CD8-positive, alpha-beta memory T cell (primary cell): ENCODE results near the gene FILIP1L. TPM values are rescaled to one million over a fixed set of nuclear protein-coding genes. Genes with fewer than 3 reads are reported as not detected.

Source experiments
- CTCF ChIA-PET: fragments of 350-600 bp; sonication (Branson Sonifier 250); formaldehyde crosslinking; loops from one replicate; lab custom pipeline; 2021; ENCODE audit warnings: antibody characterized with exemption; lab: Charles Lee
- POLR2A ChIA-PET: fragments of 350-600 bp; sonication (Branson Sonifier 250); formaldehyde crosslinking; loops from one replicate; lab custom pipeline; 2021; ENCODE audit warnings: antibody characterized with exemption; lab: Charles Lee
- DNase-seq, 5 donors: peaks; one replicate each; pipeline versions ENCODE4 v3.0.0 to v3.0.0-alpha.2; 2020 to 2022; ENCODE audit warnings: mixed read lengths in 1 of 5
- H3K27ac ChIP-seq: one replicate; pipeline ENCODE4 v1.7.0; 2013; ENCODE audit warnings: low read depth, mild to moderate bottlenecking, low read length, moderate library complexity
- H3K27me3 ChIP-seq: 2 replicates; pipeline ENCODE4 v1.7.0; 2013; ENCODE audit warnings: low read length, mild to moderate bottlenecking; ENCODE audit not compliant: insufficient read depth, poor library complexity, severe bottlenecking
- H3K36me3 ChIP-seq: 2 replicates; pipeline ENCODE4 v1.7.0; 2013; ENCODE audit warnings: mild to moderate bottlenecking, low read length, moderate library complexity; ENCODE audit not compliant: insufficient read depth
- H3K4me1 ChIP-seq: 2 replicates; pipeline ENCODE4 v1.7.0; 2013; ENCODE audit warnings: mild to moderate bottlenecking, low read length, moderate library complexity; ENCODE audit not compliant: insufficient read depth
- H3K4me3 ChIP-seq: 2 replicates; pipeline ENCODE4 v1.7.0; 2013; ENCODE audit warnings: mild to moderate bottlenecking, low read length
- H3K9me3 ChIP-seq: 2 replicates; pipeline ENCODE4 v1.7.0; 2013; ENCODE audit warnings: mild to moderate bottlenecking, low read length
- H3K27ac Mint-ChIP-seq, 8 donors: one replicate each; pipeline ENCODE4 v1.8.0; 2020 to 2021; ENCODE audit warnings: mixed read lengths in 8 of 8, mild to moderate bottlenecking in 6 of 8, inconsistent platforms in 3 of 8, moderate library complexity in 3 of 8
- H3K27me3 Mint-ChIP-seq, 2 donors: one replicate each; pipeline ENCODE4 v1.8.0; 2020 to 2021; ENCODE audit warnings: mixed read lengths in 2 of 2, mild to moderate bottlenecking in 1 of 2, moderate library complexity in 1 of 2
- H3K36me3 Mint-ChIP-seq, 3 donors: one replicate each; pipeline ENCODE4 v1.8.0; 2020 to 2021; ENCODE audit warnings: mixed read lengths in 3 of 3, inconsistent platforms in 1 of 3, mild to moderate bottlenecking in 1 of 3
- H3K4me1 Mint-ChIP-seq, 3 donors: one replicate each; pipeline ENCODE4 v1.8.0; 2020 to 2021; ENCODE audit warnings: mixed read lengths in 3 of 3, inconsistent platforms in 1 of 3, mild to moderate bottlenecking in 1 of 3
- H3K4me3 Mint-ChIP-seq, 7 donors: one replicate each; pipeline ENCODE4 v1.8.0; 2020 to 2021; ENCODE audit warnings: mixed read lengths in 7 of 7, mild to moderate bottlenecking in 6 of 7, moderate library complexity in 4 of 7, inconsistent platforms in 2 of 7
- H3K9me3 Mint-ChIP-seq, 5 donors: one replicate each; pipeline ENCODE4 v1.8.0; 2020 to 2022; ENCODE audit warnings: mixed read lengths in 5 of 5, mild to moderate bottlenecking in 3 of 5, moderate library complexity in 2 of 5, inconsistent platforms in 1 of 5
- polyA plus RNA-seq: library from polyadenylated mRNA; unstranded; fragments of 300-500 nt; fragmentation: Illumina TruSeq; gene quantifications from one replicate; pipeline ENCODE4 v1.2.3, GENCODE V29; 2021
- total RNA-seq, 2 experiments: library from RNA; stranded (reverse); gene quantifications; one replicate each; pipeline ENCODE4 v1.2.3, GENCODE V29; 2021

The FILIP1L gene
- total and polyA plus RNA-seq, 3 experiments from 2014 or later, result 0.12 to 0.27 (median 0.20) TPM

- Histone ChIP-seq H3K27ac (no peak overlapping the region), H3K27me3 (no peaks in the 10 kb centered on the region), H3K36me3 (peaks cover 4% of the 10 kb centered on the region), H3K4me3 (no peak overlapping the region), H3K9me3 (peaks cover 6% of the 10 kb centered on the region), H3K4me1 (no peaks in the 10 kb centered on the region)
- ChIA-PET POLR2A (no interaction called here), CTCF (no interaction called here)
- DNase-seq, result no peak
- H3K9me3 Mint-ChIP-seq, result peaks cover 10 to 28% (median 15%) of the 10 kb centered on the region in 5 donors
- H3K27ac Mint-ChIP-seq, result no peak overlapping the region
- peaks cover 0 to 1% (median 0%) of the 10 kb centered on the region in 3 donors for H3K4me1 Mint-ChIP-seq
- peaks cover 39 to 61% (median 58%) of the 10 kb centered on the region in 3 donors for H3K36me3 Mint-ChIP-seq
- no peaks in the 10 kb centered on the region for H3K27me3 Mint-ChIP-seq
- H3K4me3 Mint-ChIP-seq, result no peak overlapping the region
Observed at GRCh38 chr3:100154171-100154570, 39.9 kb upstream of the FILIP1L start.

GRCh38 chr3:100151024-100151707 lies 36.9 kb upstream of the FILIP1L start:
- no peaks in the 10 kb centered on the region for H3K4me1 ChIP-seq
- H3K27me3 ChIP-seq, result no peaks in the 10 kb centered on the region
- CTCF ChIA-PET, result no interaction called here
- H3K4me3 Mint-ChIP-seq, result no peak overlapping the region
- H3K36me3 ChIP-seq, result peaks cover 4% of the 10 kb centered on the region
- no peak overlapping the region for H3K27ac Mint-ChIP-seq
- POLR2A ChIA-PET, result no interaction called here
- H3K36me3 Mint-ChIP-seq, result peaks cover 38 to 56% (median 39%) of the 10 kb centered on the region in 3 donors
- no peak overlapping the region for H3K27ac ChIP-seq
- no peak for DNase-seq
- H3K4me1 Mint-ChIP-seq, result peaks cover 0 to 5% (median 2%) of the 10 kb centered on the region in 3 donors
- peaks cover 6% of the 10 kb centered on the region for H3K9me3 ChIP-seq
- H3K9me3 Mint-ChIP-seq, result peaks cover 7 to 14% (median 10%) of the 10 kb centered on the region in 5 donors
- H3K4me3 ChIP-seq, result no peak overlapping the region
- no peaks in the 10 kb centered on the region for H3K27me3 Mint-ChIP-seq

GRCh38 chr3:100150473-100150872 lies 36.2 kb upstream of the FILIP1L start:
- Mint-ChIP-seq H3K9me3 (peaks cover 3 to 10% (median 6%) of the 10 kb centered on the region in 5 donors), H3K27ac (peak overlapping the region in 1 of 8 donors; percentile 68), H3K27me3 (no peaks in the 10 kb centered on the region), H3K36me3 (peaks cover 34 to 53% (median 38%) of the 10 kb centered on the region in 3 donors), H3K4me1 (peaks cover 0 to 5% (median 2%) of the 10 kb centered on the region in 3 donors), H3K4me3 (no peak overlapping the region)
- Histone ChIP-seq H3K27ac (no peak overlapping the region), H3K27me3 (no peaks in the 10 kb centered on the region), H3K4me1 (no peaks in the 10 kb centered on the region), H3K36me3 (peaks cover 4% of the 10 kb centered on the region), H3K4me3 (no peak overlapping the region), H3K9me3 (peaks cover 6% of the 10 kb centered on the region)
- CTCF ChIA-PET, result interaction anchor here (1.1 kb wide), 1 partner anchor 10 kb away, joined by 3 read pairs; no protein-coding TSS in a partner anchor
- DNase-seq, result no peak
- POLR2A ChIA-PET, result no interaction called here

GRCh38 chr3:100149713-100150415 lies 35.6 kb upstream of the FILIP1L start:
- H3K27ac Mint-ChIP-seq, result peak overlapping the region in 4 of 8 donors; percentile 4 to 43 (median 20)

GRCh38 chr3:100149130-100149529 lies 34.8 kb upstream of the FILIP1L start:
- ChIA-PET POLR2A (no interaction called here), CTCF (interaction anchor here (1.1 kb wide), 1 partner anchor 9 kb away, joined by 3 read pairs; no protein-coding TSS in a partner anchor)
- Mint-ChIP-seq H3K9me3 (peaks cover 0 to 2% (median 0%) of the 10 kb centered on the region in 5 donors), H3K27ac (peak overlapping the region in 3 of 8 donors; percentile 19 to 75 (median 32)), H3K36me3 (peaks cover 25 to 44% (median 32%) of the 10 kb centered on the region in 3 donors), H3K4me3 (no peak overlapping the region), H3K27me3 (no peaks in the 10 kb centered on the region), H3K4me1 (peaks cover 0 to 11% (median 2%) of the 10 kb centered on the region in 3 donors)
- H3K36me3 ChIP-seq, result peaks cover 4% of the 10 kb centered on the region
- DNase-seq, result no peak
- no peaks in the 10 kb centered on the region for H3K9me3 ChIP-seq
- H3K4me1 ChIP-seq, result no peaks in the 10 kb centered on the region
- H3K27ac ChIP-seq, result no peak overlapping the region
- H3K4me3 ChIP-seq, result no peak overlapping the region
- H3K27me3 ChIP-seq, result no peaks in the 10 kb centered on the region

More at GRCh38 chr3:100149713-100150415, 35.6 kb upstream of the FILIP1L start:
- no peaks in the 10 kb centered on the region for H3K27me3 ChIP-seq
- H3K4me1 ChIP-seq, result no peaks in the 10 kb centered on the region
- H3K9me3 ChIP-seq, result no peaks in the 10 kb centered on the region
- peaks cover 0 to 5% (median 2%) of the 10 kb centered on the region in 3 donors for H3K4me1 Mint-ChIP-seq
- ChIA-PET POLR2A (no interaction called here), CTCF (interaction anchor here (1.1 kb wide), 1 partner anchor 10 kb away, joined by 3 read pairs; no protein-coding TSS in a partner anchor)
- peaks cover 4% of the 10 kb centered on the region for H3K36me3 ChIP-seq
- no peak overlapping the region for H3K27ac ChIP-seq
- DNase-seq, result no peak
- H3K36me3 Mint-ChIP-seq, result peaks cover 28 to 47% (median 32%) of the 10 kb centered on the region in 3 donors
- no peaks in the 10 kb centered on the region for H3K27me3 Mint-ChIP-seq
- no peak overlapping the region for H3K4me3 ChIP-seq
- no peak overlapping the region for H3K4me3 Mint-ChIP-seq
- H3K9me3 Mint-ChIP-seq, result peaks cover 0 to 4% (median under 1%) of the 10 kb centered on the region in 5 donors

GRCh38 chr3:100144255-100144866 lies 30.1 kb upstream of the FILIP1L start:
- H3K4me3 Mint-ChIP-seq, result no peak overlapping the region
- CTCF ChIA-PET, result no interaction called here
- peaks cover 3 to 14% (median 8%) of the 10 kb centered on the region in 5 donors for H3K9me3 Mint-ChIP-seq
- H3K36me3 ChIP-seq, result no peaks in the 10 kb centered on the region
- no peaks in the 10 kb centered on the region for H3K27me3 ChIP-seq
- H3K4me1 ChIP-seq, result no peaks in the 10 kb centered on the region
- no peak for DNase-seq
- no peaks in the 10 kb centered on the region for H3K9me3 ChIP-seq
- no peaks in the 10 kb centered on the region for H3K27me3 Mint-ChIP-seq
- H3K27ac ChIP-seq, result no peak overlapping the region
- H3K4me1 Mint-ChIP-seq, result peaks cover 0 to 12% (median 2%) of the 10 kb centered on the region in 3 donors
- POLR2A ChIA-PET, result no interaction called here
- no peak overlapping the region for H3K4me3 ChIP-seq
- H3K27ac Mint-ChIP-seq, result peak overlapping the region in 1 of 8 donors; percentile 51
- H3K36me3 Mint-ChIP-seq, result peaks cover 8 to 30% (median 15%) of the 10 kb centered on the region in 3 donors

GRCh38 chr3:100141586-100141985 lies 27.3 kb upstream of the FILIP1L start:
- no peaks in the 10 kb centered on the region for H3K27me3 ChIP-seq
- no peaks in the 10 kb centered on the region for H3K36me3 ChIP-seq
- H3K4me3 Mint-ChIP-seq, result no peak overlapping the region
- H3K27me3 Mint-ChIP-seq, result no peaks in the 10 kb centered on the region
- ChIA-PET POLR2A (no interaction called here), CTCF (no interaction called here)
- peaks cover 3 to 14% (median 8%) of the 10 kb centered on the region in 5 donors for H3K9me3 Mint-ChIP-seq
- H3K4me3 ChIP-seq, result no peak overlapping the region
- no peaks in the 10 kb centered on the region for H3K9me3 ChIP-seq
- DNase-seq, result no peak
- H3K4me1 ChIP-seq, result no peaks in the 10 kb centered on the region
- H3K27ac Mint-ChIP-seq, result no peak overlapping the region
- H3K36me3 Mint-ChIP-seq, result peaks cover 3 to 36% (median 4%) of the 10 kb centered on the region in 3 donors
- no peak overlapping the region for H3K27ac ChIP-seq
- H3K4me1 Mint-ChIP-seq, result peaks cover 0 to 7% (median 0%) of the 10 kb centered on the region in 3 donors
